Measurements from ENCODE around the gene ABCD4.

GRCh38 chr14:74289801-74290200, 12.9 kb downstream of the ABCD4 start:
- TF ChIP-seq CTCF (IDR thresholded peaks at IDR 0.05; ENCODE audit: poor library complexity, severe bottlenecking): no peak
- TF ChIP-seq TAF1 (IDR thresholded peaks at IDR 0.05; ENCODE audit: low read depth): no peak
- no peak for TF ChIP-seq EZH2 (IDR thresholded peaks at IDR 0.05; ENCODE audit: borderline replicate concordance, insufficient read depth, low read length, poor library complexity, severe bottlenecking)
- TF ChIP-seq RAD21 (conservative IDR thresholded peaks at IDR 0.05): no peak
- no peak for TF ChIP-seq POLR2AphosphoS5 (IDR thresholded peaks at IDR 0.05)
- TF ChIP-seq, protein P1, sequence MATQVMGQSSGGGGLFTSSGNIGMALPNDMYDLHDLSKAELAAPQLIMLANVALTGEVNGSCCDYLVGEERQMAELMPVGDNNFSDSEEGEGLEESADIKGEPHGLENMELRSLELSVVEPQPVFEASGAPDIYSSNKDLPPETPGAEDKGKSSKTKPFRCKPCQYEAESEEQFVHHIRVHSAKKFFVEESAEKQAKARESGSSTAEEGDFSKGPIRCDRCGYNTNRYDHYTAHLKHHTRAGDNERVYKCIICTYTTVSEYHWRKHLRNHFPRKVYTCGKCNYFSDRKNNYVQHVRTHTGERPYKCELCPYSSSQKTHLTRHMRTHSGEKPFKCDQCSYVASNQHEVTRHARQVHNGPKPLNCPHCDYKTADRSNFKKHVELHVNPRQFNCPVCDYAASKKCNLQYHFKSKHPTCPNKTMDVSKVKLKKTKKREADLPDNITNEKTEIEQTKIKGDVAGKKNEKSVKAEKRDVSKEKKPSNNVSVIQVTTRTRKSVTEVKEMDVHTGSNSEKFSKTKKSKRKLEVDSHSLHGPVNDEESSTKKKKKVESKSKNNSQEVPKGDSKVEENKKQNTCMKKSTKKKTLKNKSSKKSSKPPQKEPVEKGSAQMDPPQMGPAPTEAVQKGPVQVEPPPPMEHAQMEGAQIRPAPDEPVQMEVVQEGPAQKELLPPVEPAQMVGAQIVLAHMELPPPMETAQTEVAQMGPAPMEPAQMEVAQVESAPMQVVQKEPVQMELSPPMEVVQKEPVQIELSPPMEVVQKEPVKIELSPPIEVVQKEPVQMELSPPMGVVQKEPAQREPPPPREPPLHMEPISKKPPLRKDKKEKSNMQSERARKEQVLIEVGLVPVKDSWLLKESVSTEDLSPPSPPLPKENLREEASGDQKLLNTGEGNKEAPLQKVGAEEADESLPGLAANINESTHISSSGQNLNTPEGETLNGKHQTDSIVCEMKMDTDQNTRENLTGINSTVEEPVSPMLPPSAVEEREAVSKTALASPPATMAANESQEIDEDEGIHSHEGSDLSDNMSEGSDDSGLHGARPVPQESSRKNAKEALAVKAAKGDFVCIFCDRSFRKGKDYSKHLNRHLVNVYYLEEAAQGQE (IDR thresholded peaks at IDR 0.05; ENCODE audit: borderline replicate concordance): no peak
- TF ChIP-seq EP300 (conservative IDR thresholded peaks at IDR 0.05; ENCODE audit: poor library complexity, severe bottlenecking): no peak
- TF ChIP-seq MXI1 (conservative IDR thresholded peaks at IDR 0.05; ENCODE audit: poor library complexity, severe bottlenecking): no peak

All from neural cell (in vitro differentiated cells).